ENCODE data around the gene PNMA6E.
A peak's percentile ranks its signal among the peaks of the same experiment; 100 is the strongest.

PNMA6E gene

DNA sequence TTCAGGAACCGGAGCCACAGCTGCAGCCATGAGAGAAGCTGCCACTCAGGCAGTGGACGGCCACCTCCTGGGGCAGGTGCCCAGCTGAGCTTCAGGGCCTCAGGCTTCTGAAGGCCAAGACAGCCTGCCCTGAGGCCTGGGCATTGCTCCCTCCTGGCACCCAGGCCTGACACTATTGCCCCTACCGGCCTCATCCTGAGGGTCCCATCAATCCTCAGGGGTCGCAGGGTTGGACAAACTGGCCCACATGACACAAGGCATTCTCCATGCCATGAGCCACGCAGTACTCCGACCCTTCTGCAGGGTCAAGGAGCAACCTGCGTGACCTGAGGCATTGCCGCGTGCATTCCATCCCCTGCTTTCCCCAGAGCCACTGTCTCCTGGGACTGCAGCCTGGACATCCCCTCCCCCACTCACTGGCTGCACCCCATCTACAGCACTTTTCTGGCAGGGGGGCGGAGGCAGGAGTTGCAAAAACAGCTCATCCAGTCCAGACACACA lies 7.1 kb upstream of the PNMA6E start:
- no peak for TF ChIP-seq ZFP37 (tag by site-specific recombination; IDR thresholded peaks at IDR 0.05)
- TF ChIP-seq, protein P1, sequence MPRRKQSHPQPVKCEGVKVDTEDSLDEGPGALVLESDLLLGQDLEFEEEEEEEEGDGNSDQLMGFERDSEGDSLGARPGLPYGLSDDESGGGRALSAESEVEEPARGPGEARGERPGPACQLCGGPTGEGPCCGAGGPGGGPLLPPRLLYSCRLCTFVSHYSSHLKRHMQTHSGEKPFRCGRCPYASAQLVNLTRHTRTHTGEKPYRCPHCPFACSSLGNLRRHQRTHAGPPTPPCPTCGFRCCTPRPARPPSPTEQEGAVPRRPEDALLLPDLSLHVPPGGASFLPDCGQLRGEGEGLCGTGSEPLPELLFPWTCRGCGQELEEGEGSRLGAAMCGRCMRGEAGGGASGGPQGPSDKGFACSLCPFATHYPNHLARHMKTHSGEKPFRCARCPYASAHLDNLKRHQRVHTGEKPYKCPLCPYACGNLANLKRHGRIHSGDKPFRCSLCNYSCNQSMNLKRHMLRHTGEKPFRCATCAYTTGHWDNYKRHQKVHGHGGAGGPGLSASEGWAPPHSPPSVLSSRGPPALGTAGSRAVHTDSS (tag by site-specific recombination; IDR thresholded peaks at IDR 0.05), result no peak
- ChIA-PET CTCF (interaction anchor here (0.5 to 1.1 kb wide), 2 partner anchors 21 to 101 kb away, joined by 3 read pairs; no protein-coding TSS in a partner anchor), POLR2A (no interaction called here)
- Histone ChIP-seq H3K4me1 (ENCODE audit: control insufficient read depth, insufficient read depth, low read length) (no peaks in the 10 kb centered on the region; the same call in 1 of the 2 replicates), H3K9me3 (ENCODE audit: control insufficient read depth, insufficient read depth, low read depth, low read length) (no peaks in the 10 kb centered on the region), H3K27ac (ENCODE audit: extremely low read depth, low read depth, low read length) (no peak overlapping the region), H3K4me3 (ENCODE audit: low read depth, low read length) (no peak overlapping the region), H3K36me3 (ENCODE audit: control insufficient read depth in 2 of 2, insufficient read depth in 1 of 2, low read length in 2 of 2) (no peaks in the 10 kb centered on the region)

DNA sequence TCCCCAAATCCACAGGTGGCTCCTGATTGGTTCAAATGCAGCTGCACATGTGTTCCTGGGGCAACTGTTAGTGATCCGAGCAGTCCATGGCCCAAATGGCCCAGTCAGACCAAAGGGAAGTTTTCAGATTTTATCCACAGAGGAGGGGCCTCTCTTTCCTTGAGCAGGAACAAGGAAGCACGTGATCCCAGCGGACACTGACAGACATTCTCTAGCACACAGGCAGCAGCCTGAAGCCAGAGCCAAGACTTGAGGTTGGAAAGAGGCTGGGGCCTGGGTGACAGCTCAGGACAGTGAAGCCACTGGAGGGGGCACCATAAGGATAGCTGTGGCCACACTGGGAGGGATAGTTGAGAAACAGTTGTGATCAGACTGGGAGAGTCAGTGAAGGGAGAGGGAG lies 6.6 kb upstream of the PNMA6E start:
- Histone ChIP-seq H3K36me3 (ENCODE audit: control insufficient read depth in 2 of 2, insufficient read depth in 1 of 2, low read length in 2 of 2) (no peaks in the 10 kb centered on the region), H3K4me1 (ENCODE audit: control insufficient read depth, insufficient read depth, low read length) (no peaks in the 10 kb centered on the region; the same call in 1 of the 2 replicates)
- CTCF ChIA-PET, result interaction anchor here (1.0 kb wide), 1 partner anchor 31 kb away, joined by 3 read pairs; no protein-coding TSS in a partner anchor

DNA sequence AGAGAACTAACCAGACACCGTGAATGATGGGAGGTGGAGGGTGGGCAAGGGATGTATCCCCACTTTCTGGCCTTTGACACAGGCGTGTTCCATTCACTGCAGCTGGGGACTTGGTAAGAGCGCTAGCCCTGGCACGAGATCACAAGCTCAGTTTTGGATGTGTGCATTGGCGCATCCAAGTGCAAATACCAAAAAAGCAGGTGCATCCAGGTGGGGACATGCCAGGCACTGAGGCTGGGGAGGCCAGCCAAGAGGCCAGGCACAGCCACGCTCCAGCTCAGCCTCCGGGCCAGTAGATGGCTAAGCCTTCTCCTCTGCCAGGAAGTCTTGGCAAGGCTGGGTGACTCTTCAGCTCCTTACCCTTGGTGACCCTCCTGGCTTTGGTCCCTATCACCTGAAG lies 5.8 kb upstream of the PNMA6E start:
- POLR2A ChIA-PET, result no interaction called here
- no peak overlapping the region for H3K27ac ChIP-seq (ENCODE audit: extremely low read depth, low read depth, low read length)
- no peaks in the 10 kb centered on the region for H3K36me3 ChIP-seq (ENCODE audit: control insufficient read depth in 2 of 2, insufficient read depth in 1 of 2, low read length in 2 of 2)
- CTCF ChIA-PET, result interaction anchor here (0.6 to 1.3 kb wide), 5 partner anchors 10 to 512 kb away, joined by 3 to 6 read pairs (median 3); no protein-coding TSS in a partner anchor
- no peaks in the 10 kb centered on the region; the same call in 1 of the 2 replicates for H3K4me1 ChIP-seq (ENCODE audit: control insufficient read depth, insufficient read depth, low read length)
- no peaks in the 10 kb centered on the region for H3K9me3 ChIP-seq (ENCODE audit: control insufficient read depth, insufficient read depth, low read depth, low read length)
- H3K4me3 ChIP-seq (ENCODE audit: low read depth, low read length), result no peak overlapping the region
- no peak for TF ChIP-seq KLF10 (tag by site-specific recombination; IDR thresholded peaks at IDR 0.05)
- no peak for TF ChIP-seq ZNF37A (tag by site-specific recombination; IDR thresholded peaks at IDR 0.05)
- TF ChIP-seq TCF7L2 (IDR thresholded peaks at IDR 0.05; ENCODE audit: borderline replicate concordance, low read depth, low read length), result no peak
- TF ChIP-seq ZNF48 (tag by site-specific recombination; IDR thresholded peaks at IDR 0.05), result no peak
- TF ChIP-seq, protein P2, sequence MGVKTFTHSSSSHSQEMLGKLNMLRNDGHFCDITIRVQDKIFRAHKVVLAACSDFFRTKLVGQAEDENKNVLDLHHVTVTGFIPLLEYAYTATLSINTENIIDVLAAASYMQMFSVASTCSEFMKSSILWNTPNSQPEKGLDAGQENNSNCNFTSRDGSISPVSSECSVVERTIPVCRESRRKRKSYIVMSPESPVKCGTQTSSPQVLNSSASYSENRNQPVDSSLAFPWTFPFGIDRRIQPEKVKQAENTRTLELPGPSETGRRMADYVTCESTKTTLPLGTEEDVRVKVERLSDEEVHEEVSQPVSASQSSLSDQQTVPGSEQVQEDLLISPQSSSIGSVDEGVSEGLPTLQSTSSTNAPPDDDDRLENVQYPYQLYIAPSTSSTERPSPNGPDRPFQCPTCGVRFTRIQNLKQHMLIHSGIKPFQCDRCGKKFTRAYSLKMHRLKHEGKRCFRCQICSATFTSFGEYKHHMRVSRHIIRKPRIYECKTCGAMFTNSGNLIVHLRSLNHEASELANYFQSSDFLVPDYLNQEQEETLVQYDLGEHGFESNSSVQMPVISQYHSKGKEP (tag by site-specific recombination; IDR thresholded peaks at IDR 0.05), result no peak
- no peak for TF ChIP-seq ZBTB48 (tag by site-specific recombination; IDR thresholded peaks at IDR 0.05)
- TF ChIP-seq, protein P3, sequence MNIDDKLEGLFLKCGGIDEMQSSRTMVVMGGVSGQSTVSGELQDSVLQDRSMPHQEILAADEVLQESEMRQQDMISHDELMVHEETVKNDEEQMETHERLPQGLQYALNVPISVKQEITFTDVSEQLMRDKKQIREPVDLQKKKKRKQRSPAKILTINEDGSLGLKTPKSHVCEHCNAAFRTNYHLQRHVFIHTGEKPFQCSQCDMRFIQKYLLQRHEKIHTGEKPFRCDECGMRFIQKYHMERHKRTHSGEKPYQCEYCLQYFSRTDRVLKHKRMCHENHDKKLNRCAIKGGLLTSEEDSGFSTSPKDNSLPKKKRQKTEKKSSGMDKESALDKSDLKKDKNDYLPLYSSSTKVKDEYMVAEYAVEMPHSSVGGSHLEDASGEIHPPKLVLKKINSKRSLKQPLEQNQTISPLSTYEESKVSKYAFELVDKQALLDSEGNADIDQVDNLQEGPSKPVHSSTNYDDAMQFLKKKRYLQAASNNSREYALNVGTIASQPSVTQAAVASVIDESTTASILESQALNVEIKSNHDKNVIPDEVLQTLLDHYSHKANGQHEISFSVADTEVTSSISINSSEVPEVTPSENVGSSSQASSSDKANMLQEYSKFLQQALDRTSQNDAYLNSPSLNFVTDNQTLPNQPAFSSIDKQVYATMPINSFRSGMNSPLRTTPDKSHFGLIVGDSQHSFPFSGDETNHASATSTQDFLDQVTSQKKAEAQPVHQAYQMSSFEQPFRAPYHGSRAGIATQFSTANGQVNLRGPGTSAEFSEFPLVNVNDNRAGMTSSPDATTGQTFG (tag by site-specific recombination; IDR thresholded peaks at IDR 0.05; ENCODE audit: borderline replicate concordance), result no peak
- TF ChIP-seq ZNF658 (tag by site-specific recombination; IDR thresholded peaks at IDR 0.05), result no peak
- no peak for TF ChIP-seq BCL11A (tag by site-specific recombination; IDR thresholded peaks at IDR 0.05; ENCODE audit: low read depth)
- TF ChIP-seq ZNF214 (tag by site-specific recombination; IDR thresholded peaks at IDR 0.05; ENCODE audit: borderline replicate concordance), result no peak
- TF ChIP-seq, protein P4, sequence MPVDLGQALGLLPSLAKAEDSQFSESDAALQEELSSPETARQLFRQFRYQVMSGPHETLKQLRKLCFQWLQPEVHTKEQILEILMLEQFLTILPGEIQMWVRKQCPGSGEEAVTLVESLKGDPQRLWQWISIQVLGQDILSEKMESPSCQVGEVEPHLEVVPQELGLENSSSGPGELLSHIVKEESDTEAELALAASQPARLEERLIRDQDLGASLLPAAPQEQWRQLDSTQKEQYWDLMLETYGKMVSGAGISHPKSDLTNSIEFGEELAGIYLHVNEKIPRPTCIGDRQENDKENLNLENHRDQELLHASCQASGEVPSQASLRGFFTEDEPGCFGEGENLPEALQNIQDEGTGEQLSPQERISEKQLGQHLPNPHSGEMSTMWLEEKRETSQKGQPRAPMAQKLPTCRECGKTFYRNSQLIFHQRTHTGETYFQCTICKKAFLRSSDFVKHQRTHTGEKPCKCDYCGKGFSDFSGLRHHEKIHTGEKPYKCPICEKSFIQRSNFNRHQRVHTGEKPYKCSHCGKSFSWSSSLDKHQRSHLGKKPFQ (tag by site-specific recombination; IDR thresholded peaks at IDR 0.05), result no peak
- no peak for TF ChIP-seq ZNF423 (tag by site-specific recombination; IDR thresholded peaks at IDR 0.05)

More for the DNA sequence above, 6.6 kb upstream of the PNMA6E start:
- Histone ChIP-seq H3K4me3 (ENCODE audit: low read depth, low read length) (no peak overlapping the region), H3K27ac (ENCODE audit: extremely low read depth, low read depth, low read length) (no peak overlapping the region), H3K9me3 (ENCODE audit: control insufficient read depth, insufficient read depth, low read depth, low read length) (no peaks in the 10 kb centered on the region)
- TF ChIP-seq GLIS2 (tag by site-specific recombination; IDR thresholded peaks at IDR 0.05) (no peak), KLF16 (tag by site-specific recombination; IDR thresholded peaks at IDR 0.05) (no peak), SCRT1 (tag by site-specific recombination; IDR thresholded peaks at IDR 0.05; ENCODE audit: borderline replicate concordance) (0 out of 2 replicates have a peak, but pooled peaks have one; percentile 53)
- TF ChIP-seq, protein P5, sequence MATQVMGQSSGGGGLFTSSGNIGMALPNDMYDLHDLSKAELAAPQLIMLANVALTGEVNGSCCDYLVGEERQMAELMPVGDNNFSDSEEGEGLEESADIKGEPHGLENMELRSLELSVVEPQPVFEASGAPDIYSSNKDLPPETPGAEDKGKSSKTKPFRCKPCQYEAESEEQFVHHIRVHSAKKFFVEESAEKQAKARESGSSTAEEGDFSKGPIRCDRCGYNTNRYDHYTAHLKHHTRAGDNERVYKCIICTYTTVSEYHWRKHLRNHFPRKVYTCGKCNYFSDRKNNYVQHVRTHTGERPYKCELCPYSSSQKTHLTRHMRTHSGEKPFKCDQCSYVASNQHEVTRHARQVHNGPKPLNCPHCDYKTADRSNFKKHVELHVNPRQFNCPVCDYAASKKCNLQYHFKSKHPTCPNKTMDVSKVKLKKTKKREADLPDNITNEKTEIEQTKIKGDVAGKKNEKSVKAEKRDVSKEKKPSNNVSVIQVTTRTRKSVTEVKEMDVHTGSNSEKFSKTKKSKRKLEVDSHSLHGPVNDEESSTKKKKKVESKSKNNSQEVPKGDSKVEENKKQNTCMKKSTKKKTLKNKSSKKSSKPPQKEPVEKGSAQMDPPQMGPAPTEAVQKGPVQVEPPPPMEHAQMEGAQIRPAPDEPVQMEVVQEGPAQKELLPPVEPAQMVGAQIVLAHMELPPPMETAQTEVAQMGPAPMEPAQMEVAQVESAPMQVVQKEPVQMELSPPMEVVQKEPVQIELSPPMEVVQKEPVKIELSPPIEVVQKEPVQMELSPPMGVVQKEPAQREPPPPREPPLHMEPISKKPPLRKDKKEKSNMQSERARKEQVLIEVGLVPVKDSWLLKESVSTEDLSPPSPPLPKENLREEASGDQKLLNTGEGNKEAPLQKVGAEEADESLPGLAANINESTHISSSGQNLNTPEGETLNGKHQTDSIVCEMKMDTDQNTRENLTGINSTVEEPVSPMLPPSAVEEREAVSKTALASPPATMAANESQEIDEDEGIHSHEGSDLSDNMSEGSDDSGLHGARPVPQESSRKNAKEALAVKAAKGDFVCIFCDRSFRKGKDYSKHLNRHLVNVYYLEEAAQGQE (tag by site-specific recombination; IDR thresholded peaks at IDR 0.05), result no peak
- POLR2A ChIA-PET, result no interaction called here

Measured in HEK293 (cell line).